ENCODE results near the gene SWSAP1. TPM values are rescaled to one million over a fixed set of nuclear protein-coding genes. Genes with fewer than 3 reads are reported as not detected.

SWSAP1 gene
- total and polyA plus RNA-seq, 2 experiments from 2014 or later: 2.1 to 7.5 TPM

DNA sequence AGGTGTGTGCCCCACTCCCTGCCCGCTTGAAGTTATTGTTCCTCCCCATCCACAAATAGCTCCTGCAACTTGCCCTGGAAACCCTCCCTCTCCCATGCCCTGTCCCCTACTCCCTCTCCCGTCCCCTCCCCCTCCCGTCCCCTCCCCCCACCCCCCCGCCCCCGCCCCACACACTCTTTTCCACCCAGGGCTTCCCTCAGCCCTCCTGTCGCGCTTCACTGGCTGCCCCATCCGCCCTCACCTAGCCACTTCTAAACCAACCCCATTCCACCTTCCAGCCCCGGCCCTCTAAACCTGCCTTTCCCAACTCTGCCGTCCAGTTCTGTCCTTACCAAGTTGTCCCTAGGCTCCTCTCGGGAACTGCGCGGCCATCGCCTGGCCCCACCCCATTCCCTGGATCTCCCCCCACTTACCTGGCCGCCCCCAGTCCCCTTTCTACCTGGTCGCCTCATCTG, 43.7 kb downstream of the SWSAP1 start:
- no peaks in the 10 kb centered on the region for H3K9me3 ChIP-seq (ENCODE audit: low read depth)
- H3K27ac ChIP-seq: no peak overlapping the region
- no peaks in the 10 kb centered on the region for H3K36me3 ChIP-seq
- peaks cover 36% of the 10 kb centered on the region for H3K27me3 ChIP-seq
- H3K4me1 ChIP-seq (ENCODE audit: low read depth): peaks cover 6% of the 10 kb centered on the region
- TF ChIP-seq, protein P1, sequence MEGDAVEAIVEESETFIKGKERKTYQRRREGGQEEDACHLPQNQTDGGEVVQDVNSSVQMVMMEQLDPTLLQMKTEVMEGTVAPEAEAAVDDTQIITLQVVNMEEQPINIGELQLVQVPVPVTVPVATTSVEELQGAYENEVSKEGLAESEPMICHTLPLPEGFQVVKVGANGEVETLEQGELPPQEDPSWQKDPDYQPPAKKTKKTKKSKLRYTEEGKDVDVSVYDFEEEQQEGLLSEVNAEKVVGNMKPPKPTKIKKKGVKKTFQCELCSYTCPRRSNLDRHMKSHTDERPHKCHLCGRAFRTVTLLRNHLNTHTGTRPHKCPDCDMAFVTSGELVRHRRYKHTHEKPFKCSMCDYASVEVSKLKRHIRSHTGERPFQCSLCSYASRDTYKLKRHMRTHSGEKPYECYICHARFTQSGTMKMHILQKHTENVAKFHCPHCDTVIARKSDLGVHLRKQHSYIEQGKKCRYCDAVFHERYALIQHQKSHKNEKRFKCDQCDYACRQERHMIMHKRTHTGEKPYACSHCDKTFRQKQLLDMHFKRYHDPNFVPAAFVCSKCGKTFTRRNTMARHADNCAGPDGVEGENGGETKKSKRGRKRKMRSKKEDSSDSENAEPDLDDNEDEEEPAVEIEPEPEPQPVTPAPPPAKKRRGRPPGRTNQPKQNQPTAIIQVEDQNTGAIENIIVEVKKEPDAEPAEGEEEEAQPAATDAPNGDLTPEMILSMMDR (IDR thresholded peaks at IDR 0.05; ENCODE audit: low read depth, low read length): no peak
- peak overlapping the region; percentile 44 for H3K4me3 ChIP-seq
- peak in 1 of 2 donors; percentile 33 for DNase-seq (ENCODE audit: low read depth in 1 of 2, low spot score in 1 of 2)

DNA sequence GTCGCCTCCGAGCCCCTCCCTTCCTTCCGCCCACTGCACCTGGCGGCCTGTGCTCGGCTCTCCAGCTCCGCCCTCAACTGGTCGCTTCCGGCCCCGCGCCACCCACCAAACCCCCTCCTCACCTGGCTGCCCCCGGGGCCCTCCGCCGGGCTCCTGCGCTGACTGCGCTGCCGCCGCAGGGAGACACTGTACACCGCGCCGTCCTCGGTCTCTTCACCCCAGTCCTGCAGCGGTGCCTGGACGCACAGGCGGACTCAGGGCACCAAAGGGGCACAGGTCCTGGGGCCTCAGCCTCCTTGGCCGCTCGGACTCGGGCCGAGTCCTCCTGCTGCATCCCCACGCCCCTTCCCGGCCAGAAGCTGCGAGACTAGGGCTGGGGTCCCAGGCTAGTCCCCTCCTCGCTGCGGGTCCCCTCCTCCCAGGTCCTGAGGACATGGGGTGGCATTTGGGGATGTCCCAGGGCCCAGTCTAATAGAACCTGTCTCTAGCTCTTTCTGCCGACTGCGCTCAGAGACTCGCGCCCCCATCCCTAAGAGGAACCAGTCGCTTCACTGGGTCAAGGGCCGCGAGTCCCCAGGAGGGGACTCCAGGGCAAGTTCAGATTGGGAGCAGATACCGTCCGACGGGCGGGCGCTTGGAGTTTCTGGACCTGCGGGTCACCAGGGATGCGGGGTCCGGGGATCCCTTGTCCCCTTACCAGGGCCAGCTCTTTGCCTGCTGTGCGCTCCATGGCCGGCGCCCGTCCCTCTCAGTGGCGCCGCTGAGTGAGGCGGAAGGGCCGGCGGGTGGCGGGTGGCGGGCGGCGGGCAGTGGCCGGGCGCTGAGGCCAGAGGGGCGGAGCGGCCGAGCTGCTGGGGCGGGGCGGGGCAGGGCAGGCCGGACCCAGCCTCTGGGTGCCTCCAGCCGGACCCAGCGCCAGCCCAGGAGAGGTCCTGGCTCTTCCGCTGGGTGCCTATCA, 44.4 kb downstream of the SWSAP1 start, which contains the start of gene RGL3:
Gene RGL3, minus strand, starts transcription at position 766 of the 958 bp plus-strand sequence. Its CDS starts 36 bp downstream, at position 730.
- Histone ChIP-seq H3K9me3 (ENCODE audit: low read depth) (no peaks in the 10 kb centered on the region), H3K4me3 (peak within 1 kb of the TSS; percentile 44), H3K27ac (no peak within 1 kb of the TSS), H3K36me3 (no peaks in the 10 kb centered on the region), H3K4me1 (ENCODE audit: low read depth) (peaks cover 6% of the 10 kb centered on the region), H3K27me3 (peaks cover 43% of the 10 kb centered on the region)
- peak in 1 of 2 donors; percentile 68 for DNase-seq (ENCODE audit: low read depth in 1 of 2, low spot score in 1 of 2)
- TF ChIP-seq, protein P1 (IDR thresholded peaks at IDR 0.05; ENCODE audit: low read depth, low read length): no peak

DNA sequence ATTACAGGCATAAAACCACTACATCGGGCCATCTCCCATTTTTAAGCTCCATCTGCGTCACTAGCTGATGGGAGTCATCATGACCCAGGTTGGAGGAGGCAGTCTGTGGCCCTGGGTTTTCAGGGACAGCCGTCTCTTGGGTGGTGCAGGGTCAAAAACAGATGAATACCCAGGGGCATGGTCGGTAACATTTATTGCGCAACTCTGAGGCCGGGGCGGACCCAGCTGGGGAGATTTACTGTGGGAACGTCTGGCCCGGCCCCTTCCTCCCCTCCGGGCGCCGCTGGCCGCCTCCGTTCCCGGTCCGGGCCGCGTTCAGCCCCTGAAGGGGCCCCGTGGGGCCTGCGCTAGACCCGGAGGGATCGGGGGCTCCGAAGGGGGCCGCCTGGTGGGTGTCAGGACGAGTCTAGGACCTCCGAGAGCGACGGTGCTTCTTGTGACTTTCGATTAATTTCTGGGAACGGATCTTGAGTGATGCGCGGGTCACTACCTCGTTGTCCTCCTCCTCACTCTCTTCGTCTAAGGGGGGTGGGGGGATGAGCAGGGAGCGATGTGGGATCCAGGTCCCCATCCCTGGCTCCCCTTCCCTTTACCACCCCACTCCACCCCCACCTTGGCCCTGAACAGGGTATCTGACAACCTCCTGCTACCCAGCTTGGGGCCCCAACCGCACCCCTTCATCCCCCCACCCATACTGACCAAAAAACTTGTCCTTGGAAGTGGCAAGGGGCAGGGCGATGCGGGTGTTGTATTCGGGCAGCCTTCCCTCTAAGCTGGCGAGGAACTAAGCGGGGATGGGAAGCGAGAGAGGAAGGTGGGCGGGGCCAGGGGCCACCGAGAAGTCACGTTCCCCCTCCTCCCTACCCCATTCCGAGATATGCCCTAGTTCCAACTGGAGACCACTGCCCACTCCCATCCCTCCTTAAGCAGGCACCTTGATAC, 46.2 kb downstream of the SWSAP1 start:
- no peaks in the 10 kb centered on the region for H3K36me3 ChIP-seq
- H3K27ac ChIP-seq: no peak overlapping the region
- H3K27me3 ChIP-seq: peaks cover 47% of the 10 kb centered on the region
- TF ChIP-seq, protein P1 (IDR thresholded peaks at IDR 0.05; ENCODE audit: low read depth, low read length): no peak
- H3K4me3 ChIP-seq: peak overlapping the region; percentile 20
- H3K9me3 ChIP-seq (ENCODE audit: low read depth): no peaks in the 10 kb centered on the region
- peak; percentile 30 to 63 for DNase-seq (ENCODE audit: low read depth in 1 of 2, low spot score in 1 of 2)
- H3K4me1 ChIP-seq (ENCODE audit: low read depth): peaks cover 6% of the 10 kb centered on the region

DNA sequence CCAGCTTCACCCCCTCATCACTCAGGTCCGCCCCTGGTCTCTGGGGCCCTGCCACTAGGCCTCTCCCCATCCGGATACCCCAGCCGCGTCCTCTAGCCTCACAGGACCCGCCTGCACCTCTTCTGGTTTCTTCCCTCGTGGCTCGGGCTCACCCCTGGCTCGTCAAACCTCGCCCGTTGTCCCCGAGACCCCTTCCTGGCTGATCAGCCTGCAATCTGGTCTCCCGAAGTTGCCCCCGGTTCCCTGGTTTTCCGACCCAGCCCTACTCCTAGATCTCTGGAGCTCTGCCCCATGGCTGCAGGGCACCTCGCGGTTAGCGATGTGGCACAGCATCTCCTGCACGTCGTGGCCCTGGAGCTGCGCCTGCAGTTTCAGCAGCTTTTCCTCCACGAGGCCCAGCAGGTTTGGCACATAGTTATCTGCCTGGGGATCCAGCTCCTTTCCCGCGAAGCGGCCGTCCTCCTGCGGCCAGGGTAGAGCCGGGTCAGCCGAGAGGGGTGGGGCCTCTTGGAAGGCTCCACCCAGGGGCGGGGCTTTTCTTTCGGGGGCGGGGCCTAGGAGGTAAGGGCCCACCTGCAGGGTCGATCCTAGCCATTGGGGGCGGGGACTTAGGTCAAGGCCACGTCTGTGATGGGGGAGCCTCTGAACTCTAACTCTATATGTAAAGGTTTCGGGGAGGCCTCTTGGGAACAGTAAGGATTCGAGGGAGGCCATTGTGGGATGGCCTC, 47.1 kb downstream of the SWSAP1 start:
- peak; percentile 31 to 54 for DNase-seq (ENCODE audit: low read depth in 1 of 2, low spot score in 1 of 2)
- H3K27ac ChIP-seq: no peak overlapping the region
- TF ChIP-seq, protein P1 (IDR thresholded peaks at IDR 0.05; ENCODE audit: low read depth, low read length): no peak
- H3K27me3 ChIP-seq: peaks cover 47% of the 10 kb centered on the region
- H3K36me3 ChIP-seq: no peaks in the 10 kb centered on the region
- peaks cover 6% of the 10 kb centered on the region for H3K4me1 ChIP-seq (ENCODE audit: low read depth)
- H3K4me3 ChIP-seq: no peak overlapping the region
- H3K9me3 ChIP-seq (ENCODE audit: low read depth): no peaks in the 10 kb centered on the region
